Kidney (tissue), 14 donors: ENCODE measurements around the gene SKI. TPM values are rescaled to one million over a fixed set of nuclear protein-coding genes. Genes with fewer than 3 reads are reported as not detected.

Experiments used
- DNase-seq, 5 donors: peaks; one replicate each; pipeline ENCODE4 v3.0.0-alpha.2; 2013 to 2020
- FAIRE-seq: peaks from 2 replicates; lab custom pipeline; 2012; peaks lifted over from hg19 to GRCh38; lab: Jason Lieb, UNC
- H3K27ac ChIP-seq, 2 donors: one replicate each; pipeline ENCODE4 v1.7.0; 2013; ENCODE audit warnings: low read depth in 2 of 2, low read length in 2 of 2, inconsistent platforms in 1 of 2
- H3K27me3 ChIP-seq: one replicate; pipeline ENCODE4 v1.7.1; 2013; ENCODE audit warnings: low read length, inconsistent platforms; ENCODE audit not compliant: control insufficient read depth, insufficient read depth
- H3K36me3 ChIP-seq, 3 donors: one replicate each; pipeline versions ENCODE4 v1.7.0 to v1.7.1; 2013; ENCODE audit warnings: low read length in 3 of 3, control low read depth in 1 of 3, inconsistent platforms in 1 of 3; ENCODE audit not compliant: insufficient read depth in 3 of 3, control insufficient read depth in 2 of 3
- H3K4me1 ChIP-seq, 3 donors: one replicate each; pipeline versions ENCODE4 v1.7.0 to v1.7.1; 2013; ENCODE audit warnings: low read length in 3 of 3, inconsistent platforms in 1 of 3, low read depth in 1 of 3; ENCODE audit not compliant: control insufficient read depth in 2 of 3, insufficient read depth in 2 of 3
- H3K4me3 ChIP-seq, 3 donors: one replicate each; pipeline versions ENCODE4 v1.7.0 to v1.8.1; 2013; ENCODE audit warnings: low read length in 3 of 3, control low read depth in 1 of 3, inconsistent platforms in 1 of 3
- H3K9ac ChIP-seq, 3 donors: one replicate each; pipeline versions ENCODE4 v1.7.0 to v1.7.1; 2013; ENCODE audit warnings: low read length in 3 of 3, control low read depth in 1 of 3, inconsistent platforms in 1 of 3
- H3K9me3 ChIP-seq, 3 donors: one replicate each; pipeline versions ENCODE4 v1.7.0 to v1.7.1; 2013; ENCODE audit warnings: low read length in 3 of 3, control low read depth in 1 of 3, inconsistent platforms in 1 of 3; ENCODE audit not compliant: control insufficient read depth in 2 of 3, insufficient read depth in 1 of 3
- intact Hi-C: fragments of 100-400 bp; cut with DNase I; formaldehyde crosslinking; loops from one replicate; pipeline ENCODE4 v1.11.1; 2022
- polyA plus RNA-seq: library from polyadenylated mRNA; stranded (reverse); fragments of 350-450 nt; fragmentation: Illumina TruSeq; extraction: RNeasy Lipid Tissue Mini Kit (QIAGEN cat#74804); gene quantifications from one replicate; pipeline ENCODE4 v1.2.3, GENCODE V29; 2014; ENCODE audit warnings: low read depth, low replicate concordance; ENCODE audit not compliant: insufficient read depth
- total RNA-seq: library from RNA; stranded (reverse); fragmentation: NEBNext Ultra II Directional; extraction: Animal tissue kit (Norgen Biotek cat#: 25700); gene quantifications from one replicate; pipeline ENCODE4 v1.2.1, GENCODE V29; 2021
- TF ChIP-seq, protein P1 (sequence below): IDR thresholded peaks from 3 replicates; pipeline ENCODE4 v1.5.1; 2012; ENCODE audit warnings: mild to moderate bottlenecking, moderate library complexity, borderline replicate concordance; ENCODE audit not compliant: insufficient read depth; ENCODE audit errors: extremely low read depth
- donor health status: control.
- donor health status: control.
- donor health status: control.
- donor health status: control.
- donor health status: control.
- donor health status: DM: yes; HTN: yes; CAD: no.
- donor health status: Normal renal cell carcinoma (clear cell type).

The SKI gene
- total and polyA plus RNA-seq, 2 donors from 2014 or later = 9.2 to 78.6 TPM

DNA sequence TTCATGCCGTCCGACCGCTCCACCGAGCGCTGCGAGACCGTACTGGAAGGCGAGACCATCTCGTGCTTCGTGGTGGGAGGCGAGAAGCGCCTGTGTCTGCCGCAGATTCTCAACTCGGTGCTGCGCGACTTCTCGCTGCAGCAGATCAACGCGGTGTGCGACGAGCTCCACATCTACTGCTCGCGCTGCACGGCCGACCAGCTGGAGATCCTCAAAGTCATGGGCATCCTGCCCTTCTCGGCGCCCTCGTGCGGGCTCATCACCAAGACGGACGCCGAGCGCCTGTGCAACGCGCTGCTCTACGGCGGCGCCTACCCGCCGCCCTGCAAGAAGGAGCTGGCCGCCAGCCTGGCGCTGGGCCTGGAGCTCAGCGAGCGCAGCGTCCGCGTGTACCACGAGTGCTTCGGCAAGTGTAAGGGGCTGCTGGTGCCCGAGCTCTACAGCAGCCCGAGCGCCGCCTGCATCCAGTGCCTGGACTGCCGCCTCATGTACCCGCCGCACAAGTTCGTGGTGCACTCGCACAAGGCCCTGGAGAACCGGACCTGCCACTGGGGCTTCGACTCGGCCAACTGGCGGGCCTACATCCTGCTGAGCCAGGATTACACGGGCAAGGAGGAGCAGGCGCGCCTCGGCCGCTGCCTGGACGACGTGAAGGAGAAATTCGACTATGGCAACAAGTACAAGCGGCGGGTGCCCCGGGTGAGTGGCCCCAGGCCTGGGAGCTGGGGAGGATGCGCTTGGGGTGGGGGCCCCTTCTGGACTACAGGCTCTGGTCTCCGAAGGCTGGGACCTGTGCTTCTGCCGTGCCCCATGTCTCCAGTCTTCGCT is 1.1 kb downstream of the SKI start:
- Histone ChIP-seq H3K9me3 (no peaks in the 10 kb centered on the region), H3K4me1 (peaks cover 0 to 47% (median 21%) of the 10 kb centered on the region in 3 donors), H3K27ac (peak overlapping the region; percentile 62 to 68), H3K9ac (peak overlapping the region; percentile 44 to 81 (median 55)), H3K4me3 (peak overlapping the region; percentile 75 to 83 (median 78)), H3K27me3 (no peaks in the 10 kb centered on the region), H3K36me3 (no peaks in the 10 kb centered on the region)
- intact Hi-C loops = no loop called here
- DNase-seq (peak in 4 of 5 donors; percentile 70 to 93 (median 81)), FAIRE-seq (no peak)
- TF ChIP-seq, protein P1, sequence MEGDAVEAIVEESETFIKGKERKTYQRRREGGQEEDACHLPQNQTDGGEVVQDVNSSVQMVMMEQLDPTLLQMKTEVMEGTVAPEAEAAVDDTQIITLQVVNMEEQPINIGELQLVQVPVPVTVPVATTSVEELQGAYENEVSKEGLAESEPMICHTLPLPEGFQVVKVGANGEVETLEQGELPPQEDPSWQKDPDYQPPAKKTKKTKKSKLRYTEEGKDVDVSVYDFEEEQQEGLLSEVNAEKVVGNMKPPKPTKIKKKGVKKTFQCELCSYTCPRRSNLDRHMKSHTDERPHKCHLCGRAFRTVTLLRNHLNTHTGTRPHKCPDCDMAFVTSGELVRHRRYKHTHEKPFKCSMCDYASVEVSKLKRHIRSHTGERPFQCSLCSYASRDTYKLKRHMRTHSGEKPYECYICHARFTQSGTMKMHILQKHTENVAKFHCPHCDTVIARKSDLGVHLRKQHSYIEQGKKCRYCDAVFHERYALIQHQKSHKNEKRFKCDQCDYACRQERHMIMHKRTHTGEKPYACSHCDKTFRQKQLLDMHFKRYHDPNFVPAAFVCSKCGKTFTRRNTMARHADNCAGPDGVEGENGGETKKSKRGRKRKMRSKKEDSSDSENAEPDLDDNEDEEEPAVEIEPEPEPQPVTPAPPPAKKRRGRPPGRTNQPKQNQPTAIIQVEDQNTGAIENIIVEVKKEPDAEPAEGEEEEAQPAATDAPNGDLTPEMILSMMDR = no peak

DNA sequence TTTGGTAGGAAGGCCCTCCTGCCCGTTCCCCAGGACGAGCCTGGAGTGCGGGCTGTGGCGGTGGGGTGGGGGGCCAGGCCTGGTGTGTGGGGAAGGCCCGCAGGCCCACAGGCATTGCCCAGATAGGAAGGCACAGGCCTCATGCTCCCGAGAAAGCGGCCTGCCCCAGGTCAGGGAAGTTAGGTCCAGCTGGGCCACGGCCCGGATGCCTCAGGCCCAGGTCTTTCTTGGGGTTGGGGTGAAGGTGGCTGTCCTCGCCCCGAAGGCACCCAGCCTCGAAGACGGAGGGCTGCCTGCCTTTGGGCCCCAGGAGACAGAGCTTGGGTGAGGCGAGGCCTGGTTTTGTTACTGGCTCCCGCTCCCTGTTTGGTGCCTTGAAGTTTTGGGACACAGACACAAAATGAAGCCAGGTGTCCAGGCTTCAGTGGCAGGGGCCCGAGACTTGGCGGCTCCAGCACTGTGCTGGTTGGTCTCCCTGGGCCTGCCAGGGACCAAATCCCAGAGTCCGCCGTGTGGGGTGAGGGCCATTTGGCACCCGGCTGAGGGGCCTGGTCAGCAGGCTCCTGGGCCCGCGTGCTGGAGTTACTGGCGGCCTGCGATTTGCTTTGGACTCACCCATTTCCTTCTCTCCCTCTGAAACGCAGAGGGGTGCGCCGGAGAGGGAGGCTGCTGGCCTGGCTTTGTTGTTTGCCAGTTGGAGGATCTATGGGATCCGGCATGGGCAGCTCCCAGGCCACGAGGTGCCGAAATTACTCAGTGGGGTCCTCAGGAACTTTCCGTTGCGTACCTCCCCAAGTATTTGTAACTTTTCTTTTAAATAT is 2.0 kb downstream of the SKI start:
- TF ChIP-seq, protein P1 = no peak
- DNase-seq = peak in 2 of 5 donors; percentile 61 to 82
- no peak for FAIRE-seq
- H3K27ac ChIP-seq = peak overlapping the region; percentile 62 to 68
- no peaks in the 10 kb centered on the region for H3K9me3 ChIP-seq
- peak overlapping the region; percentile 75 to 83 (median 78) for H3K4me3 ChIP-seq
- H3K9ac ChIP-seq = peak overlapping the region; percentile 44 to 81 (median 51)
- H3K27me3 ChIP-seq = no peaks in the 10 kb centered on the region
- intact Hi-C loops = no loop called here
- H3K36me3 ChIP-seq = no peaks in the 10 kb centered on the region
- H3K4me1 ChIP-seq = peaks cover 0 to 51% (median 25%) of the 10 kb centered on the region in 3 donors

DNA sequence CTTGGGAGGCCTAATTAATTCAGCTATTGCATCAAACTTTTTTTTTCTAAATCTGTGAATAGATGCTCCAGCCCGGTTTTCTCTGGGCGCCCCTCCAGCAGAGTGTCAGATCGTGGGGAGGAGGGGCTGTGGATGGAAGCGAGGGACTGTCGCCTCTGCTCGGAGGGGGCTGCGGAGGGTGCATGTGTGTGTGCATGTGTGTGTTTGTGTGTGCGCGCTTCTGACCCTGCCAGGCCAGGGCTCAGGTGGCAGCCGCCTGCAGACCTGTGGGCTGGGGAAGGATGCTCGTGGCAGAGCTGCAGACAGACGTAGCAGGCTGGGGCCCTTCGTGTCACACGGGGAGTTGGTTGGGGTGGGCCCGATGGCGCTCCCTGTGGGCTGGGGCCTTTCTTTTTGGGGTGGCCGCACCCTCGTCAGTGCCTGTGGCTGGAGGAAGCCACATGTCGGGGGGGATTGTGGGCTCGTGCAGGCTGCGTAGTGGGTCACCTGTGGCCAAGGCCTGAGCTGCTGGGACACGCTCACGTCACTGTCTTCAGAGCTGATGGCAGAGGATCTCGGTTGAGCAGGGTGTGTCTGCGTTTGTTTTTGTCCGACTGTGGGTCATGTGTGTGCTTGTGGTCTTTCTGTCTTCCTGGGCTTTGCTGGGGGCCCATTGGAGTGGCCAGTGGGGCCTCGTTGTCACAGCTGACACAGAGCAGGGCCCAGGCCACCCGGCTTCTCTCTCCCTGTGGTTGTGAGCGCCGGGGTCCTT is 2.8 kb downstream of the SKI start:
- Histone ChIP-seq H3K9me3 (no peaks in the 10 kb centered on the region), H3K27ac (peak overlapping the region; percentile 32 to 73), H3K4me3 (peak overlapping the region; percentile 35 to 83 (median 75)), H3K4me1 (peaks cover 0 to 59% (median 30%) of the 10 kb centered on the region in 3 donors), H3K36me3 (no peaks in the 10 kb centered on the region), H3K27me3 (no peaks in the 10 kb centered on the region), H3K9ac (peak overlapping the region; percentile 51 to 81 (median 68))
- intact Hi-C loops = no loop called here
- TF ChIP-seq, protein P1 = no peak
- DNase-seq (peak in 3 of 5 donors; percentile 68 to 83 (median 74)), FAIRE-seq (no peak)
